Left hindlimb (tissue), 1 donor: ENCODE data around the gene OR7G2.

Experiments used
- DNase-seq: peaks from one replicate; pipeline ENCODE4 v3.0.0-alpha.2; 2018

The OR7G2 gene

DNA sequence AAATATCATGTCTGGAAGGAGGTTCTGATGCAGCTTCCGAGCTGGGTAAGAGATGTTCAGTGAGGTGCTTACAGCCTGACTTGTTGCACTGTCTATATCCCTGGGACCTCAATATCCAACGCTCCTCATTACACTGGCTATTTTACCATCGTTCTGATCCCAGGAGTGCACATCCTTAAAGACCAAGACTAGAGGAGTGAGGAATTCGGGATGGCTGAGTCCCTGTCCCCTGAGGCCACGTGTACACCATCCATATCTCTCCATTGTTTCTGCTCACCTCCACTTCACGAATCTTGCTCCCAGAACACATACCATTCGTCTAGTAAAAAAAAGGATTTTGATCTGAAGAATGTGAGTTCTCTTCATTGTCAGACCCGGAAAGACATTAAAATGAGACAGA lies at the start of gene OR7G2:
OR7G2 (minus strand) TSS at position 101 of the 400 bp plus-strand sequence. CDS start 4,232 bp downstream, outside the sequence.
- DNase-seq, result no peak

- DNase-seq, result no peak
Observed at GRCh38 chr19:9156304-9156703, 49.0 kb upstream of the OR7G2 start.

- no peak for DNase-seq
Observed at GRCh38 chr19:9155591-9155990, 48.3 kb upstream of the OR7G2 start.

- no peak for DNase-seq
Observed at GRCh38 chr19:9151367-9151766, 44.1 kb upstream of the OR7G2 start.

DNA sequence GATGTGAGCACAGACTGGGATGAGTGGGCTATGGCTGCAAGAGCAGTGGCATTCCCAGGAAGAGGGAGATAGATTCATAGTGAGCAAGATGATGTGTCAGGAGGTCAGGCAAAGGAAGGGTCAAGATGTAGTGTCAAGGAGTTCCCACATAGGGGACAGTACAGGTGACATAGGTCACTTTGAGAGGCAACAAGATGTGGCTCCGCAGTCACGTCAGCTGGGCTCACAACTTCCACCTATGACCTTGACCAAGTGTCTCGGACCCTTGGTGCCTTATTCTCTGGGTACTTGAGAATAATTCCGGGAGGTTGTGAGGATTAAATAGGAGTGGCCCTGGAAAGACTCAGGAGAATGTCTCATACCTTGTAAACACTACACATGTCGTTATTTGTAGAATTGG lies 43.4 kb upstream of the OR7G2 start:
- no peak for DNase-seq

DNA sequence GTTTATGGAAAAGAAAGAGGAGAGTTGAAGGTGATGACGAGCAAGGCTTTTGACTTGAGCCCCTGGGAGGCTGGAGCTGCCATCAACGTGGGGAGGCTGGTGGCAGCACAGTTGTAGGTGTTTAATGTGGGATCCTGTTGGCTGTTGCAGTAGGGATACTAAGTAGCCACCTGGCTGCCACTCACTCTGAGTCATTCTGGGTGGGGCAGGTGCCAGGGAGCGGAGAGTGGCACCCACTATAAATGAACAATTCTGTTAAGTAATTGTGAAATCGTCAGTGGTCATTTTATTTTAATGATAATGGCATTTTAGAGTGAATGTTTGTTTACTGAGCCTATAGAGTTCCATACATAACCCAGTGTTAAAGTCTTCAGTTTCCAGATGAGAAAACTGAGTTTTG lies 42.7 kb upstream of the OR7G2 start:
- no peak for DNase-seq

DNA sequence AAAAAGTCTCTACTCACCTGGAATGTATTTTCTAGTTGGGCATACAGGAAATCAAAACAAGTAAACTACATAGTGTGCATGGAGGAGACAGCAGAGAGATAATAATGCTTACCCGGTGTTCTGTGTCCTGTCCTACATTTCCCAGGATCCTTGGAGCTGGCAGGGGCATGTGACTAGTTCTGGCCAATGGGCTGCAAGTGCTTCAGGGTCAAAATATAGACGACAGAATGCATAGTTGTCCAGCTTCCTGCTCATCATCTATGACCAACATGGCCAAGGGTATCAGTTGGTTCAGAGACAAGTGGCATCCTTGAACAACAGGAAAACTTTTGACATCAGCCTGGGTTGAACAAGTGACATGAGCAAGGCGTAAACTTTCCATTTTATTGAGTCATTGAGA lies 41.4 kb upstream of the OR7G2 start:
- no peak for DNase-seq

DNA sequence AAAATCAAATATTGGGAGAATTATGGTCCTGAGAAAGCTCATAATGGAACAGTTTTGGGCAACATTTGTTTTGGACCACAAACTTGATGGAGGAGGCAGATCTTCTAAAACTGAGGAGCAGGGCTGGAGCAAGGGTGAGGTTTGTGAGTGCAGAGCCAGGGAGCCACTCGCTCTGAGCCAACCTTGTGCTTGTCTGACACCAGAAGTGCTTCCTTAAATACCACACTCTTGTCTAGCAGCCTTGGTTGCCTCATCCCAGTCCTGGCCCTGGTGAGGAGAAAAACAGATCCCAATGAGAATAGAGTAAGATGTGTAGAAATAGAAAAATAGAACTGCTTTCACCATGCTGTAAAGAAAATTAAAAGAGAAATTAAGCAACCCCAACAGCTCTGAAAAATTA lies 39.6 kb upstream of the OR7G2 start:
- no peak for DNase-seq

DNA sequence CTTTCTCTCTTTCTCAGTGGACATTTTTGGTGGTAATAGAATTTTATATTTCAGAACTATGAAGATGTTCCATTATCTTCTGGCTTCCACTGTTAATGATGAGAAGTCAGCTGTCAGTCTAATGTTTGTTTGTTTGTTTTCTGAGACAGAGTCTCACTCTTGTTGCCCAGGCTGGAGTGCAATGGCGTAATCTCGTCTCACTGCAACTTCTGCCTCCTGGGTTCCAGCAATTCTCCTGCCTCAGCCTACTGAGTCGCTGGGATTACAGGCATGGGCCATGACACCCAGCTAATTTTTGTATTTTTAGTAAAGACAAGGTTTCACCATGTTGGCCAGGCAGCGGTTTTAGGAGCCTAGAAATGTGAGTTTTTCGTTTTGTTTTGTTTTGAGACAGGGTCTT lies 37.6 kb upstream of the OR7G2 start:
- DNase-seq, result no peak

DNA sequence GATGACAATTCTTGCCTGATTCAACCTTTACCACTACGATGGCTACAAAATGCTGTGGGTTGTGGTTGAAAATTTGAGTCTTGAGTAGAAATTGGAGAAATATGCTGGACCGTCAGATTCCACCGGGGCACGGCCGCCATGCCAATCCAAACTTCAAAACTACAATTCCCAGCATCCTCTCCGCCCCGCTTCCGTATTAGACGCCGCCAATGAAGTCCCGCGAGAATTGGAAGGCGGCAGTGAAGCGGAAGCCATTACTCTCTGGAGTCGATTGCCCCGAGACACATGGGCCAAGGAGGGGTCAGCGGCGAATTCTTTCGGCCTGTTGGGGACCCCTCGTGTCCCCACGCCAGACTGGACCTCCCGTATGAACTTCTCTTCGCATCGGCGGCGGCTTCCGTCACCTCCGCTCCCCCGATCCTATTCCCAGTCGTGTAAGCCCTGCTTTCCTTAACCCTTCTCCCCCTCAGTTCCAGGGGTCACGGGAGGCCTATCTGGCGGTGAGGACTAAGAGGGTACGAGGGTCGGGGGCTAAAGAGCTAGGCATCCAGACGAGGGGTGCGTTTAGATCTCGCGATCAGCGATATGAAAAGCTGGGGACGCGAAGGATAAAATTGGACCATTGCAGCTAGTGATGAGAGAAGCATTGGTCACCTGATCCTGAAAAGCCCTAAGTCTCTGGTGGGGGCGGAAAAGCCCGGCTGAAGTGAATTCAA lies 33.0 kb upstream of the OR7G2 start, which contains the start of gene ZNF317:
ZNF317 (plus strand) TSS at position 239 of the 716 bp plus-strand sequence. CDS start 15,620 bp downstream, outside the sequence.
- DNase-seq, result peak; percentile 92

DNA sequence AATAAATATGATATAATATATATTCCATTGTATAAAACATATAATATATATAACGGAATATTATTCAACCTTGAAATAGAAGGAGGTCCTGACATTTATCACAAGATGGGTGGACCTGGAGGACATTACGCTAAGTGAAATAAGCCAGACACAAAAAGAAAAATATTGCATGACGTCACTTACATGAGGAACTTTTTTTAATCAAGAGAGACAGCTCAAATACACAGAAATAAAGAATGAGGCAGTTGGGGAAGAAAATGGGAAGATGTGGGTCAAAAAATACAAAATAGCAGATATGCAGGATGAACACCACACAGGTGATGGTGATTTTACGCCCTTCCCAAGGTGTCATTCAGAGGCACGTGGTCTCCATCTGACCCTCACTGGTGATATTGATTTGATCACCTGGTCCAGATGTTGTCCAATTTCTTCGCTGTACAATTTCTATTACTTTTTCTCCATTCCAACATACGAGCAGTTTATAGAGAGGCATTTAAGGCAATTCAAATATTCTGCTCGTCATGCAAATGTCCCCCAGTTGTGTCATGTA lies 32.4 kb upstream of the OR7G2 start:
- no peak for DNase-seq

GRCh38 chr19:9132422-9132821 lies 25.1 kb upstream of the OR7G2 start:
- no peak for DNase-seq

DNA sequence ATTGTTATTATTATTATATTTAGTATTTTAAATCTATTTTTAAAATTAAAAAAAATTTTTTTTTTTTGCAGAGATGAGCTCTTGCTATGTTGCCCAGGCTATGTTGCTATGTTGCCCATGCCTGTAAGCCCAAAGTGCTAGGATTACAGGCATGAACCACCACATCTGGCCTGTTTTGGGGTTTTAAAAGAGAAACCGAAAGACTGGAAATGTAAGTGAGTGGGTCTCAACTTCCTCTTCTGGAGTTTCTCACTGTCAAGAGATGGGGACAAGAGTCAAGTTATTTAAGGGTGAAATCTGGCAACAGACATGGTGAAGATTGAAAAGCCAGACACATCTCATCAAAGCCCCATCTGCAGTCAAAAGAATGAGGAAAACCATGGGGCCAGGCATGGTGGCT lies 23.7 kb upstream of the OR7G2 start:
- no peak for DNase-seq

DNA sequence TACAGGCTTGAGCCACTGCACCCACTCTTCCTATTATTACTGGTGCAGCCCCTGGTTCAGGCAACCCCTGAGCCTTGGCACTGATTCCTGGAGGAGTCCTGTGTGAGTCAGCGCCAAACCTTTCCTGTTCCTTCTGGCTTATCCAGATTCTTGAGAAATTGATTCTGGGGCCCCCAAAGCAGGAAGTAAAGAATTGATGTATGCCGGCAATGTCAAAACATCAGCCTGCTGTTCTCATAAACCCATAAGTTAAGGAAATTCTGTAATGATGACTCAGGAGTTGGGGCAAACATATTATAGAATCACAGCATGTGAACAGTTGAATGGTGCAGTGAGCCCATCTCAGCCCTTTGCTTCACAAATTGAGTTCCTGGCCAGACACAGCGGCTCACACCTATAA lies 20.9 kb upstream of the OR7G2 start:
- no peak for DNase-seq

DNA sequence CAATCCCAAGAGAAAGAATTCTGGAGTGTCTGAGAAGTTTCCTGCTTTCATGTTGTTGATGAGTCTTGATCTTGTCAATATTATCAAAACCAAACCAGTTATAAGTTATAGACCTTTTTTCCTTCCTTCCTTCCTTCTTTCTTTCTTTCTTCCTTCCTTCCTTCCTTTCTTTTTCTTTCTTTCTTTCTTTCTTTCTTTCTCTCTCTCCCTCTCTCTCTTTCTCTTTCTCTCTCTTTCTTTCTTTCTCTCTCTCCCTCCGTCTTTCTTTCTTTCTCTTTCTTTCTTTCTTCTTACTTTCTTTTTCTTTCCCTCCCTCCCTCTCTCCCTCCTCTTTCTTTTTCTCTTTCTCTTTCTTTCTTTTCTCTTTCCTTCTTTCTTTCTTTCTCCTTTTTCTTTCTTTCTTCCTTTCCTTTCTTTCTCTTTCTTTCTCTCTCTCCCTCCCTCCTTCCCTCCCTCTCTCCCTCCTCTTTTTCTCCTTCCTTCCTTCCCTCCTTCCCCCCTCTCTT lies 19.7 kb upstream of the OR7G2 start, which contains the start of gene OR7G3:
OR7G3 (minus strand) TSS at position 51 of the 506 bp plus-strand sequence; CDS start at position 51, 0 bp downstream.
- DNase-seq, result no peak

DNA sequence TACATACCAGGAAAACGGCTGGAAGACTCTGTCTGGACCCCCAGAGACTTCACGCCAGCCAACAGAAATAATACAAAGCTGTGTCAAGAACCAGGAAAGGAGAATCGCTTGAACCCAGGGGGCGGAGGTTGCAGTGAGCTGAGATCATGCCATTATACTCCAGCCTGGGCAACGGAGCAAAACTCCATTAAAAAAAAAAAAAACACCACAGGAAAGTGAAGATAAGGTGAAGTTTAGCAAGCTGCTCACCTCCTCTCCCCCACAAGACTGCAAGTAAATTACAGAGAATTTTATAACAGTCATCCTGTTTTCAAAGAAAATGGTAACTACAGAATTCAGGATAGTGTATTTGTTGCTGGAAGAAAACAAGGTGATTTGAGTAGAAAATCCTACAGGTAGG lies 9.3 kb upstream of the OR7G2 start:
- no peak for DNase-seq

- DNase-seq, result no peak
Observed at GRCh38 chr19:9115307-9115813, 8.1 kb upstream of the OR7G2 start, which contains the start of gene OR7G1. Gene OR7G1 (minus strand): TSS chr19:9115763. CDS start chr19:9115763, 0 bp downstream.

DNA sequence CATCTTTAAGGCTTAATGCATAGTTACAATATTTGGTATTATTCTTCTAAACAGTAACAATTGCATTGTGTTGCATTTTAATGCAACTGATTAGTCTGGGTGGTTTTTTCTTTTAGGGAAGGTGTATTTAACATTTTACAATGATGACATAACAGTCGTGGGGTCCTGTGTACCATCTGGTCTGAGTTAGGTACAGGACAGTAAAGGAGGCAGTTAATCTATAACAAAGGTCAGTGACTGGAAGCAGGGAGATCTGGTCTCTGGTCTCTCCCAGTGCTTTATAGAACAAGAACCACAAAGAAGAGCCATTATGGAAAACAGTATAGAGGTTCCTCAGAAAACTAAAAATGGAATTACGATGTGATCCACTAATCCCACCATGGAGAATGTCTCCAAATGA lies 2.7 kb upstream of the OR7G2 start:
- DNase-seq, result no peak

DNA sequence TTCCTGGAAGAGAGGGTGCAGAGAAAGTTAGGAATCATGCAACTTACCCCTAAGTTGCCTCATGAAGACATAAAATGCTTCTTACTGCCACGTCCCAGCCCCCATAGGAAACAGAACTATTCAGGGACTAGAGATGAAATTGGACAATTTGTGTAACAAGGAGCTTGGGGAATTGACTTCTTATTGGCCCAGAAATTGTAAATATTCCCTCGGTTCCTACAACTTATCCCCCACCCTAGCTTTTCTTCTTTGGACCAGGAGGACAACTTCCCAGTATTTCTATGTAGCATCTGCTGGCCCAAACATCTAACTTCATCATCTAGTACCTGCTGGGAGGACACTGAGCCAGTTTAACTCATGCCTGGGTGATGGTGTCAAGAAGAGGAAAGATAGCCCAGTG lies 20.5 kb downstream of the OR7G2 start, which contains the start of gene OR1M1:
OR1M1 (plus strand) TSS at position 301 of the 400 bp plus-strand sequence. CDS start 6,184 bp downstream, outside the sequence.
- no peak for DNase-seq

DNA sequence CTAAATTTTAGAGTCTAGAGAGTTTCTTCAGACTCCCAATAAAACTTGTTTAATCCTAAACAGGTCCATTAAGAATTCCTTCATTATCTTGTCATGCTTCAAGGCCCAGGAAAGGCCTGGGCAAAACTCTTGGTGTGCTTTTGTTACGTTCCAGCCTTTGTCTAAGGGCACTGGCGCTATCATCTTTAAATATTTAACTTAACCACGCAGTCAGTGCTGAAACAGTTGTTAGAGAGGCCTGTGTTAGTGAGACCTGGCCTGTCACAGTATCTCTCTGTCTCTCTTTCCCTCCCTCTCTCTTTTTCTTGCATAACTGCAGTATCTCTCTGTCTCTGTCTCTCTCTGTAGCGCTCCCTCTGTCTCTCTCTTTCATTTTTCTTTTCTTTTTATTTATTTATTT lies 28.6 kb downstream of the OR7G2 start:
- DNase-seq, result no peak

DNA sequence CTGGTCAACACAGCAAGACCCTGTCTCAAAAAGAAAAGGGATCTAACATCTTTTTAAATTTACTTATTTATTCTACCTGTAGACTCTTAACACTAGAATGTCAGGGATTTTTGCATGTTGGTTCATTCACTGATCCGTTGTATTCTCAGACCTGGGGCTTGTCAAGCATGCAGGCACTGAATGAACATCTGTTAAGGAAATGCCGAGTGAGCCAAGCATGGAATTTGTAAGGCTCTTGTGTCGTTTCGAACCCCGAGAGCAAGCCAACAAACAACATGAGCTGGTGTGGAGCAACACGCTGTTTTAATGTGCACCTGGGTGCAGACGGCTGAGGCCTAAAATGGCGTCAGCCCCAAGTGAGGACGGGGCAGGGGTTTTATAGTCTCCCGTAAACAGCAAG lies 30.4 kb downstream of the OR7G2 start:
- DNase-seq, result no peak

GRCh38 chr19:9075064-9075949 lies 32.0 kb downstream of the OR7G2 start:
- peak; percentile 78 for DNase-seq

DNA sequence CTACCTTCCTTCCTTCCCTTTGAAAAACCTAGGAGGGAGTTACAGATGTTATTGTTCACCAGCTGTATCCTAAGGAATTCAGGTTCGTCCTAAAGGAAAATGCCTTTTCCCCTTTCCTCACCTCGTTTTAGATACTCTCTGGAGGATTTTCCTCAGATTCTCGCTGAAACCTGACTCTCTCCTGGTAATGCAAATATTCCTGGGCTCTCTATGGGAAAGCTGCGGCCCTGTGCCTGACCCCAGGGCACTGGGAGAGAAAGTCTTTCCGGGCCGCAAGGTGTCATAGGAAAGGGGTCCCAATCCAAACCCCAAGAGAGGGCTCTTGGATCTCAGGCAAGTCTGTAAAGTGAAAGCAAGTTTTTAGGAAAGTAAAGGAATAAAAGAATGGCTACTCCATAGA lies 33.5 kb downstream of the OR7G2 start:
- DNase-seq, result no peak
